RWPE1 (cell line): ENCODE results near the gene ZSCAN16.

Experiments used
- CTCF ChIA-PET: fragments of 350-600 bp; sonication (Branson Sonifier 250); formaldehyde crosslinking; extraction: SDS; loops from one replicate; lab custom pipeline; 2021; lab: Yijun Ruan, JAX
- POLR2A ChIA-PET: fragments of 400-600 bp; formaldehyde crosslinking; extraction: SDS; loops from one replicate; lab custom pipeline; 2020; ENCODE audit warnings: antibody characterized with exemption; ENCODE audit not compliant: low non-redundant PET; lab: Yijun Ruan, JAX
- DNase-seq: peaks from one replicate; pipeline ENCODE4 v3.0.0; 2012; ENCODE audit warnings: low spot score
- H3K27ac ChIP-seq: fragments of 450-650 bp; 2 replicates; pipeline ENCODE4 v1.5.1; 2017
- TF ChIP-seq, protein P1 (sequence below): fragments of 450-650 bp; conservative IDR thresholded peaks from 2 replicates; pipeline ENCODE4 v1.5.1; 2017; ENCODE audit warnings: low read depth, mild to moderate bottlenecking

The ZSCAN16 gene

DNA sequence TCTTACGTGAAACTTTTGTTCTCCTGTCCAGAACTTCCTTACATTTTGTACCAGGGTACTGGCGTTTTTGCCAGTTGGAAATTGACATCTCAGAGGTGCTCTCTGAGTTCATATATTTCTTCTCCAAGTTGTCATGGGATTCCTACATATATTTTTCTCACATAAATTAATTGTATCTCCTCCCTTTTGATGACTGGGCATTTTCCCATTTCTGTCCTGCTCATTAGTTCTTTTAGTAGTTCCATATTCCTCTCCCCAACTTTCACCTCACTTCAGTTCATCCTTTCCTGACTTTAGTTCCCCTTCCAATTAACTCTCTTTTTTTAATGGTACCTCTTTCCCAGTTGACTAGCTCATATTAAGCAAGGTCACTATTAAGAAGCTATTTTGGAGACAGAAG lies 28.1 kb downstream of the ZSCAN16 start:
- TF ChIP-seq, protein P1, sequence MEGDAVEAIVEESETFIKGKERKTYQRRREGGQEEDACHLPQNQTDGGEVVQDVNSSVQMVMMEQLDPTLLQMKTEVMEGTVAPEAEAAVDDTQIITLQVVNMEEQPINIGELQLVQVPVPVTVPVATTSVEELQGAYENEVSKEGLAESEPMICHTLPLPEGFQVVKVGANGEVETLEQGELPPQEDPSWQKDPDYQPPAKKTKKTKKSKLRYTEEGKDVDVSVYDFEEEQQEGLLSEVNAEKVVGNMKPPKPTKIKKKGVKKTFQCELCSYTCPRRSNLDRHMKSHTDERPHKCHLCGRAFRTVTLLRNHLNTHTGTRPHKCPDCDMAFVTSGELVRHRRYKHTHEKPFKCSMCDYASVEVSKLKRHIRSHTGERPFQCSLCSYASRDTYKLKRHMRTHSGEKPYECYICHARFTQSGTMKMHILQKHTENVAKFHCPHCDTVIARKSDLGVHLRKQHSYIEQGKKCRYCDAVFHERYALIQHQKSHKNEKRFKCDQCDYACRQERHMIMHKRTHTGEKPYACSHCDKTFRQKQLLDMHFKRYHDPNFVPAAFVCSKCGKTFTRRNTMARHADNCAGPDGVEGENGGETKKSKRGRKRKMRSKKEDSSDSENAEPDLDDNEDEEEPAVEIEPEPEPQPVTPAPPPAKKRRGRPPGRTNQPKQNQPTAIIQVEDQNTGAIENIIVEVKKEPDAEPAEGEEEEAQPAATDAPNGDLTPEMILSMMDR: no peak
- DNase-seq: no peak
- H3K27ac ChIP-seq: no peak overlapping the region
- POLR2A ChIA-PET: no interaction called here
- CTCF ChIA-PET: interaction anchor here (0.6 kb wide), 1 partner anchor 38 kb away, joined by 3 read pairs; no protein-coding TSS in a partner anchor

DNA sequence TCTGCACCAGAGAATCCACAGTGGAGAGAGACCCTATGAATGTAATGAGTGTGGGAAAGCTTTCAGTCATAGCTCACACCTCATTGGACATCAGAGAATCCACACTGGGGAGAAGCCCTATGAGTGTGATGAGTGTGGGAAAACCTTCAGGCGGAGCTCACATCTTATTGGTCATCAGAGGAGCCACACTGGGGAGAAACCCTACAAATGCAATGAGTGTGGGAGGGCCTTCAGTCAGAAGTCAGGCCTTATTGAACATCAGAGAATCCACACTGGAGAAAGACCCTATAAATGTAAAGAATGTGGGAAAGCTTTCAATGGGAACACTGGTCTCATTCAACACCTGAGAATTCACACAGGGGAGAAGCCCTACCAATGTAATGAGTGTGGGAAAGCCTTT lies 29.1 kb downstream of the ZSCAN16 start:
- TF ChIP-seq, protein P1: no peak
- ChIA-PET CTCF (no interaction called here), POLR2A (no interaction called here)
- no peak overlapping the region for H3K27ac ChIP-seq
- DNase-seq: no peak

DNA sequence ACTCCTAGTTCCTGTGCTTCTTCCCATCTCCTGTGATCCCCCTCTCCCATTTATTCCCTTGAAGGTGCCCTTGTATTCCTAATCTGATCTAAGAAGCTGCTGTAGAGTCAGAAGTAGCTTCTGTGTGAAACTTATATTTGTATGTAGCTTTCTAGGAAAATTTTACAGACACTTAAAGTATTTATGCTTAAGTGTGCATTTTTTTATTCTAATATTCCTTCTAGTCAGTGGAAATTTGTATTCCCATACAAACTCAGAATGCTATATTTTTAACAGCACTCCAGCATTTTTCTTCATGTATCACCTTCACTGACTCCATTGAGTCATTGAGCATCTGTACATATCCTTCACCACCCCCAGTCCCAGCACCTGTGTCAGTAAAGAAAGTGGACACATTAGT lies 29.9 kb downstream of the ZSCAN16 start:
- CTCF ChIA-PET: no interaction called here
- POLR2A ChIA-PET: no interaction called here
- no peak for DNase-seq
- TF ChIP-seq, protein P1: no peak
- H3K27ac ChIP-seq: no peak overlapping the region

DNA sequence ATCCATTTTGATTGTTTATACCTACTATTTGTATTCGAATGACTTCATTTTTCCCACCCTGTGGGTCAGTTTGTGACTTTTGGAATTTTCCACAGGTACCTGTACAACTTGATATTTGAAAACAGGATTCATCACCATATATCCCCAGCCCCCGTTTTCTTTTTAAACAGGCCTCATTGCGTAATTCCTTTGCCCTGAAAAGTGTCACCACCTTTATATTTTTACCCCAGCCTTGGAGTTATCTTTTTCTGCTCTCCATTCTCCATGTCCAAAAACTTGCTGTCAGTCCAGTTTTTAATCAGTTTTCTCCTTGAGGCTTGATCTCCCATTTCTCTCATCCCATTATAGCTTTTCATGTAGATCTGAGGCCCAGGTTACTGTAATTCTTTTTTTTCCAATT lies 33.9 kb downstream of the ZSCAN16 start:
- POLR2A ChIA-PET: no interaction called here
- TF ChIP-seq, protein P1: no peak
- CTCF ChIA-PET: no interaction called here
- no peak for DNase-seq
- H3K27ac ChIP-seq: no peak overlapping the region

DNA sequence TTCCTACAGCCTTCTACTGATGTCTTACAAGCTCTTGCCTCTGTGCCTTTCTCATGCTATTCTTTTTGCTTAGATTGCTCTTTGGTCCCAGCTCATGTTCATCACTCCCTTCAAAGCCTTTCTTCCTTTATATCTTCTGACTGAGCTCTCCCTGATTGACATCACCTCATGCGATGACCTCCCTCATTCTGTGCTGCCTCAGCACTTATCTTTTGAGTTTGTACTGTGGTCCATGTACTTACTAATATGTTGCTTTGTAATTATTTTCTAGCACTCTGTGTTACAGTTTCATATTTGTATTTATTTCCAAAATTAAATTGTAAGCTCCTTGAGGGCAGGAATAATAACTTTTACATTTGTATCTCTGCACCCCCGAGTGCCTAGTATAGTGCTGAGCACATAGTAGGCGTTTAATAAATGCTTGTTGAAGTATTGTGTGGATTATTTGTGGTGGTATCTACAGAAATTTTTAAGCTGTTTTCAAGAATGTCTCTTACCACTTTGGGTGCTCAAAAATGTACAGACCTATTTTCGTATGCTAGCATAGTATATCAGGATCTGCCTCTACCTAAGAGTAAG lies 34.7 kb downstream of the ZSCAN16 start:
- no peak overlapping the region for H3K27ac ChIP-seq
- DNase-seq: no peak
- TF ChIP-seq, protein P1: no peak
- POLR2A ChIA-PET: no interaction called here
- CTCF ChIA-PET: no interaction called here

DNA sequence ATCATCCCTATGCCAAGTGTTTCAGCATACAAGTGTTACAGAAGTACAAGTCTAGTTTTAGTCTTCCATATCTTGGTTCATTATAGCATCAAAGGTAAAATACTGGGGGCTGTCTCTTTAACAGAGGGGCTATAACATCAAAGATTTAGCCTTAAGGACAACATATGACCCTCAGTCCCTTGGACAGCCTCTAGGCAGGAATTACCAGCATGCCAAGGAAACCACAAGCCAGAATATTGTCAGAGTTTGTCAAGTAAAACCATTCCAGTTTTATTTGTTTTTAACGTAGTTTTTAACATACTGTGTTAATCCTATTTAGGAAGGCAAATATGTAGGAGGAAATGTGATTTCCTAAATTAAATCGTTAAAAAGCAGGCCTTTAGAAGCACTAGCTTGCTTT lies 35.8 kb downstream of the ZSCAN16 start:
- TF ChIP-seq, protein P1: no peak
- ChIA-PET CTCF (no interaction called here), POLR2A (no interaction called here)
- no peak for DNase-seq
- no peak overlapping the region for H3K27ac ChIP-seq
